Tibial nerve (tissue), 3 donors: Measurements from ENCODE around the gene AKT1S1.

Source experiments
- POLR2A ChIP-seq, 2 donors: fragments of 450-650 bp; IDR thresholded peaks; one replicate each; pipeline ENCODE4 v1.6.1; 2017; ENCODE audit warnings: antibody characterized with exemption in 2 of 2, mild to moderate bottlenecking in 2 of 2, moderate library complexity in 2 of 2
- TF ChIP-seq, protein P1 (sequence below), 5 experiments: fragments of 200-600 bp in 3 of 5; fragments of 450-650 bp in 2 of 5; sonication (generic) in 3 of 5; IDR thresholded peaks; one replicate each; pipeline ENCODE4 v1.5.1; 2016 to 2019; ENCODE audit warnings: antibody characterized with exemption in 5 of 5, mild to moderate bottlenecking in 3 of 5, moderate library complexity in 2 of 5

DNA sequence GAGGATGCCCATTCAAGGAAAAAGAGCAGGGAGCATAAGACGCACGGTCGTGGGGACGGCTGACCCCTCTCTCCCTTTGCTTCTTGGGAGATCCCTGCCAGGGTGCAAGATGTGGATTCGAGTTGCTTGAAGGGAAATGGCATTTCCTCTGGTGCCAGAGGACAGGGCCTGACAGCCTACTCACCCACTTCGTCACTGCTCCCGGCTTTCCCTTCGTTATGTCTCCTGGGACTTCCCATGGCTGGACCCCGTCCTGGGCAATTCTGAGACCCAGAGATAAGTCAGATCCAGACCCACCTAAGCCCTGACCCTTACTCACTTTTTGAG, 1.6 kb upstream of the AKT1S1 start:
- TF ChIP-seq, protein P1, sequence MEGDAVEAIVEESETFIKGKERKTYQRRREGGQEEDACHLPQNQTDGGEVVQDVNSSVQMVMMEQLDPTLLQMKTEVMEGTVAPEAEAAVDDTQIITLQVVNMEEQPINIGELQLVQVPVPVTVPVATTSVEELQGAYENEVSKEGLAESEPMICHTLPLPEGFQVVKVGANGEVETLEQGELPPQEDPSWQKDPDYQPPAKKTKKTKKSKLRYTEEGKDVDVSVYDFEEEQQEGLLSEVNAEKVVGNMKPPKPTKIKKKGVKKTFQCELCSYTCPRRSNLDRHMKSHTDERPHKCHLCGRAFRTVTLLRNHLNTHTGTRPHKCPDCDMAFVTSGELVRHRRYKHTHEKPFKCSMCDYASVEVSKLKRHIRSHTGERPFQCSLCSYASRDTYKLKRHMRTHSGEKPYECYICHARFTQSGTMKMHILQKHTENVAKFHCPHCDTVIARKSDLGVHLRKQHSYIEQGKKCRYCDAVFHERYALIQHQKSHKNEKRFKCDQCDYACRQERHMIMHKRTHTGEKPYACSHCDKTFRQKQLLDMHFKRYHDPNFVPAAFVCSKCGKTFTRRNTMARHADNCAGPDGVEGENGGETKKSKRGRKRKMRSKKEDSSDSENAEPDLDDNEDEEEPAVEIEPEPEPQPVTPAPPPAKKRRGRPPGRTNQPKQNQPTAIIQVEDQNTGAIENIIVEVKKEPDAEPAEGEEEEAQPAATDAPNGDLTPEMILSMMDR (IDR thresholded peaks at IDR 0.05): no peak
- TF ChIP-seq POLR2A (IDR thresholded peaks at IDR 0.05): no peak
